Activated CD4-positive, alpha-beta T cell treated with anti-CD3 and anti-CD28 coated beads, Interleukin-2, Interleukin-4, amounts not matched to agents 100 ng/mL and 50 ng/mL, durations not matched to agents 16 hours and 8 hours (primary cell): ENCODE results near the gene VWA8.
"Not testable (repeated sequence)": the region's sequence is repeated elsewhere in the genome, so short reads cannot be mapped to it uniquely, and the experiment has no call there.

Experiments
- DNase-seq: peaks from one replicate; pipeline ENCODE4 v3.0.0-alpha.2; 2020; ENCODE audit warnings: low spot score

The VWA8 gene

GRCh38 chr13:41966671-41967070 lies 5.8 kb upstream of the VWA8 start:
- no peak for DNase-seq

- DNase-seq, result peak; percentile 63
Observed at GRCh38 chr13:41962994-41963393, 2.1 kb upstream of the VWA8 start.

GRCh38 chr13:41961466-41961760 lies 504 bp upstream of the VWA8 start:
- peak; percentile 25 for DNase-seq

GRCh38 chr13:41960211-41960636 lies 685 bp downstream of the VWA8 start:
- no peak for DNase-seq

- DNase-seq, result no peak
Observed at GRCh38 chr13:41956272-41956671, 4.6 kb downstream of the VWA8 start.

- DNase-seq, result no peak
Observed at GRCh38 chr13:41955605-41956004, 5.3 kb downstream of the VWA8 start.

- DNase-seq, result no peak
Observed at GRCh38 chr13:41954226-41954625, 6.7 kb downstream of the VWA8 start.

- DNase-seq, result no peak
Observed at GRCh38 chr13:41952749-41953148, 8.2 kb downstream of the VWA8 start.

- DNase-seq, result not testable (repeated sequence)
Observed at GRCh38 chr13:41949104-41949503, 11.8 kb downstream of the VWA8 start.

- no peak for DNase-seq
Observed at GRCh38 chr13:41945926-41946325, 15.0 kb downstream of the VWA8 start.

GRCh38 chr13:41944635-41945397 lies 16.1 kb downstream of the VWA8 start:
- no peak for DNase-seq

- DNase-seq, result no peak
Observed at GRCh38 chr13:41944229-41944628, 16.7 kb downstream of the VWA8 start.

- DNase-seq, result no peak
Observed at GRCh38 chr13:41942462-41943094, 18.3 kb downstream of the VWA8 start.

- DNase-seq, result no peak
Observed at GRCh38 chr13:41941174-41941573, 19.7 kb downstream of the VWA8 start.

GRCh38 chr13:41939398-41939797 lies 21.5 kb downstream of the VWA8 start:
- DNase-seq, result no peak

- no peak for DNase-seq
Observed at GRCh38 chr13:41938918-41939317, 22.0 kb downstream of the VWA8 start.

- DNase-seq, result no peak
Observed at GRCh38 chr13:41937388-41937787, 23.5 kb downstream of the VWA8 start.

GRCh38 chr13:41935501-41935900 lies 25.4 kb downstream of the VWA8 start:
- no peak for DNase-seq

GRCh38 chr13:41934994-41935393 lies 25.9 kb downstream of the VWA8 start:
- no peak for DNase-seq

- no peak for DNase-seq
Observed at GRCh38 chr13:41934120-41934519, 26.8 kb downstream of the VWA8 start.

- DNase-seq, result no peak
Observed at GRCh38 chr13:41931337-41931736, 29.6 kb downstream of the VWA8 start.

- DNase-seq, result no peak
Observed at GRCh38 chr13:41930154-41930553, 30.8 kb downstream of the VWA8 start.

GRCh38 chr13:41928323-41928722 lies 32.6 kb downstream of the VWA8 start:
- no peak for DNase-seq

- no peak for DNase-seq
Observed at GRCh38 chr13:41925014-41925413, 35.9 kb downstream of the VWA8 start.
